ENCODE measurements around the gene NKTR.
"Not testable (repeated sequence)": the region's sequence is repeated elsewhere in the genome, so short reads cannot be mapped to it uniquely, and the experiment has no call there.

NKTR gene

DNA sequence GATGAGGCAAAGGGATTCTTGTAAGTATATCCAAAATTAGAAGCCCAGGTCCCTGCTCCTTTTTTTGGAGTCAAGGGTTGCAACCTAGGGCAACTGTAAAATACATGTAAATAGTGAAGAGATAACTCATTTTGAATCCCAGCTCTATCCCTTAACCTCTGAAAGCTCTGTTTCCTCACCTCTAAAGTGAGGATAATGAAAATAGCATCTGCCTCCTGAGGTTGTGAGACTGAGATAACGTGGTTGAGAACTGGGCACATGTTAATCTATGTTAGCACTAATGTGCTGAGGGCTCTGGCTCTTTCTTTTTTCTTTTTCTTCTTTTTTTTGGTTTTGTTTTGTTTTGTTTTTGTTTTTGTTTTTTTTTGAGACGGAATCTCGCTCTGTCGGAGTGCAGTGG is 4.8 kb upstream of the NKTR start:
- DNase-seq (ENCODE audit: low read depth) = no peak
- H3K4me3 ChIP-seq (replicated peaks; ENCODE audit: low read depth, low read length) = no peak overlapping the region
- TF ChIP-seq, protein P1, sequence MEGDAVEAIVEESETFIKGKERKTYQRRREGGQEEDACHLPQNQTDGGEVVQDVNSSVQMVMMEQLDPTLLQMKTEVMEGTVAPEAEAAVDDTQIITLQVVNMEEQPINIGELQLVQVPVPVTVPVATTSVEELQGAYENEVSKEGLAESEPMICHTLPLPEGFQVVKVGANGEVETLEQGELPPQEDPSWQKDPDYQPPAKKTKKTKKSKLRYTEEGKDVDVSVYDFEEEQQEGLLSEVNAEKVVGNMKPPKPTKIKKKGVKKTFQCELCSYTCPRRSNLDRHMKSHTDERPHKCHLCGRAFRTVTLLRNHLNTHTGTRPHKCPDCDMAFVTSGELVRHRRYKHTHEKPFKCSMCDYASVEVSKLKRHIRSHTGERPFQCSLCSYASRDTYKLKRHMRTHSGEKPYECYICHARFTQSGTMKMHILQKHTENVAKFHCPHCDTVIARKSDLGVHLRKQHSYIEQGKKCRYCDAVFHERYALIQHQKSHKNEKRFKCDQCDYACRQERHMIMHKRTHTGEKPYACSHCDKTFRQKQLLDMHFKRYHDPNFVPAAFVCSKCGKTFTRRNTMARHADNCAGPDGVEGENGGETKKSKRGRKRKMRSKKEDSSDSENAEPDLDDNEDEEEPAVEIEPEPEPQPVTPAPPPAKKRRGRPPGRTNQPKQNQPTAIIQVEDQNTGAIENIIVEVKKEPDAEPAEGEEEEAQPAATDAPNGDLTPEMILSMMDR (IDR thresholded peaks at IDR 0.05; ENCODE audit: low read length, missing control alignments) = no peak

DNA sequence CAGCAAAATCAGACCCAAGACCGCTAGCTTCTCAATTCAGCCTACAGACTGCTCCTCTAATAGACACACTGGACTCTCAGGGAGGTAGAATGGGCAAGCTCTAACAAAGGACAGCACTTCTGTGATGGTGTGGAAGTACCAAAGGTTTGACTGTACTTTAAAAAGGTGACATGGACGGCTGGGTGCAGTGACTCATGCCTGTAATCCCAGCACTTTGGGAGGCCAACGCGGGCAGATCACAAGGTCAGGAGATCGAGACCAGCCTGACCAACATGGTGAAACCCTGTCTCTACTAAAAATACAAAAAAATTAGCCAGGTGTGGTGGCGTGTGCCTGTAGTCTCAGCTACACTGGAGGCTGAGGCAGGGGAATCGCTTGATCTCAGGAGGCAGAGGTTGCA is 3.4 kb upstream of the NKTR start:
- DNase-seq (ENCODE audit: low read depth); H3K4me3 ChIP-seq (replicated peaks; ENCODE audit: low read depth, low read length): not testable (repeated sequence)

DNA sequence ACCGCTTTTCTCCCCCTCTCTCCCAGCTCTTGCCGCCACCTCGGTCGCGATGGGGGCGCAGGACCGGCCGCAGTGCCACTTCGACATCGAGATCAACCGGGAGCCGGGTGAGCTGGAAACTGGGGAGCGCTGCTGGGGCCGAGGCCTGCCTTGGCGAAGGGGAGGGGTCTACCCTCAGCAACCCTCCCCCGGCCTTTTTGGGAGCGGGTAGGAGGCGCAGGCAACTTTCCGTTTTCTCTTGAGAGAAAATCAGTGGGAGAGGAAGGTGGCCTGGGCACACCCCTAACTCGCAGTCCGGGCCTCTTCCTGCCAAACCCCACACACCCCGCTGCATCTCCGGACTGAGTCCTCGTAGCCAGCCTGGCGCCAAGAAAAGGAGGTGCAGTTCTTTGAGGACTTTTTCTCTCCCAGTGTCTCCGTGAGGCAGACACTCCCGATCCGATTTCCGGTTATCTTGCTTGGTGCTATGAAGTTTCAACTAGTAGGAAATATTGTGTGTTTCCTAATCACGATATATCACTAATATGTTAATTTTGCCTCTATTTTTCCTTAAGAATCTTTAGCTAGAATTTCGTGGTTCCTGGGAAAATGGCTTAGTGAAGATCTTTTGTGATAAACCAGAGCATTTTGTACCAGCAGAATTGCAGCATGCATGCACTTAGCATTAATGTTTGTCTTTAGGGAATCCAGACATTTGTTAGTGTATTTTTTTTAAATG is 631 bp downstream of the NKTR start:
- DNase-seq (ENCODE audit: low read depth) = peak; percentile 64
- TF ChIP-seq, protein P1 (IDR thresholded peaks at IDR 0.05; ENCODE audit: low read length, missing control alignments) = peak; percentile 9
- peak overlapping the region; percentile 91 for H3K4me3 ChIP-seq (replicated peaks; ENCODE audit: low read depth, low read length)

DNA sequence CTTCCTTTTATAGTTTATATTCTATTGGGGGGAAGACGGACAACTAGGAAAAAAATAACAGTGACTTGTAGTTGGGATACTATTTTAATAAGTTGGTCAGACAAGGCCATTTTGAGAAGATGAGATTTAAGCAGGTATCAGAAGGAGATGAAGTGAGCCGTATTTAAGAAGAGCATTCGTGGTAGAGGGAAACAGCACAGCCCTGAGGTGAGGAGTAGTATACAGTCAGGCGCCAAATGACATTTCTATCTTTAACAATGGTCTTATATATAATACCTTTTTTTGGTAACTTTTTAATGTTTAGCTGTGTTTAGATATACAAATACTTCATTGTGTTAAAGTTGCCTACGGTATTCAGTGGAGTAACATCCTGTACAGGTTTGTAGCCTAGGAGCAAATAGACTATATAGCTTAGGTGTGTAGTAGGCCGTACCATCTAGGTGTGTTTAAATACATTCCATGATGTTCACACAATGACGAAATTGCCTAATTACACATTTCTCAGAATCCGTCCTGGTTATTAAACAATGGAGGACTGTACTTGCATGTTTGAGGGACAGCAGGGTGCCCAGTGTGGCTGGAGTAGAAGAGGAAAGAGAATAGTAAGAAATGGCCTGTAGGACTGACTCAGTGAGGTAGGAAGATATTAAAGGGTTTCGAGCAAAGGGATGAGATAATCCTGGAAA is 1.6 kb downstream of the NKTR start:
- DNase-seq (ENCODE audit: low read depth) = no peak
- H3K4me3 ChIP-seq (replicated peaks; ENCODE audit: low read depth, low read length) = peak overlapping the region; percentile 91
- TF ChIP-seq, protein P1 (IDR thresholded peaks at IDR 0.05; ENCODE audit: low read length, missing control alignments) = peak; percentile 10

DNA sequence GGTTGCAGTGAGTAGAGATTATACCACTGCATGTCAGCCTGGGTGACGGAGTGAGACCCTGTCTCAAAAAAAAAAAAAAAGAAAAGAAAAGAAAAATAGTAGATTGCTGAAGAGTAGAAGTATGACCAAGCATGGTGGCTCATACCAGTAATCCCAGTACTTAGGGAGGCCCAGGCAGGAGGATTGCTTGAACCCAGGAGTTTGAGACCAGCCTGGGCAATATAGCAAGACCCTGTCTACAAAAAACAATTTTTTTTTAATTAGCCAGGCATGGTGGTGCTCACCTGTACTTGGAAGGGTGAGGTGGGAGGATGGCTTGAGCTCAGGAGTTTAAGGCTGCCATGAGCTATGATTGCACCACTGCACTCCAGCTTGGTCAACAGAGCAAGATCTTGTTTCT is 2.5 kb downstream of the NKTR start:
- TF ChIP-seq, protein P1 (IDR thresholded peaks at IDR 0.05; ENCODE audit: low read length, missing control alignments) = no peak
- no peak for DNase-seq (ENCODE audit: low read depth)
- H3K4me3 ChIP-seq (replicated peaks; ENCODE audit: low read depth, low read length) = no peak overlapping the region

DNA sequence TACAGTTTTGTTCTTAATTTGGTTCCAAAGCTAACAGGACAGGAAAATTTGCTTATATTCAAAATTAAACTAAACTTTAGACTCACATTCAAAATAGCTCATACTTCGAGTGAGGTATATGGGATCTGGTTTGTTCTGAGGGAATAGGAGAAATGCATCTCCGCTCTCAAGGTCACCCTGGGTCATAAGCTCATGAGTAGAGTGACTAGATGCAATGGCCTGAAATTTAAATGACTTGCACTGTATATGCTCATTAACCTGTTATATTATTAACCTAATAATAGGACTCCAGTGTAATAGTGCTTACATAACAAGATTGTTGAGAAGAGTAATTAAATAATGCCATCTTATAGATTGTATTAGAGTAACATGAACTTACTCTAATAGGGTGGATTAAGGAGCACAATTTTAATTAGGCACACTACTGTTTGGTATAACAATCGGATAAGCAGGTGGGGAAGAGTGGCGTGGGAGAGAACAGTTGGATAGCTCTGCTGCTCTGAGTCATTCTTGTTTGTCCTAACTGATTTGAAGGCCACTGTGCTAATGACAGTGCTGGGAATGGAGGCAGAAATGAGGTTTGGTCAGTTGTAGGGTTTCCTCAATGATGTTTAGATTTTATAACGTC is 5.2 kb downstream of the NKTR start:
- no peak overlapping the region for H3K4me3 ChIP-seq (replicated peaks; ENCODE audit: low read depth, low read length)
- DNase-seq (ENCODE audit: low read depth) = no peak
- TF ChIP-seq, protein P1 (IDR thresholded peaks at IDR 0.05; ENCODE audit: low read length, missing control alignments) = no peak

DNA sequence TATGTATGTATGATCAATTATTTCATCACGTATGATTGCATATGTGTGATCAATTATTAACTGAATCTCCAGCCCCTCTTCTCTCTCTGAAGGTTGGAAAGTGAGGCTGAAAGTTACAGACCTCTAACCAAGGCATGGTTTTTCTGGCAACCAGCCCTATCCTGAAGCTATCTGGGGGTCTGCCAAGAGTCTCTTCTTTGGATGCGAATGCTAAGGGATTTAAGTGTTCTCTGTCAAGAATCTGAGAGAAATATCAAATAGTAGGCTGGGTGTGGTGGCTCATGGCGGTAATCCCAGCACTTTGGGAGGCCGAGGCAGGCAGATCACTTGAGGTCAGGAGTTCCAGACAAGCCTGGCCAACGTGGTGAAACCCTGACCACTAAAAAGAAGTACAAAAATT is 8.1 kb downstream of the NKTR start:
- peak; percentile 31 for DNase-seq (ENCODE audit: low read depth)
- no peak overlapping the region for H3K4me3 ChIP-seq (replicated peaks; ENCODE audit: low read depth, low read length)
- TF ChIP-seq, protein P1 (IDR thresholded peaks at IDR 0.05; ENCODE audit: low read length, missing control alignments) = no peak
